Naive B cell (primary cell): ENCODE results near the gene MBNL1. TPM values are rescaled to one million over a fixed set of nuclear protein-coding genes. Genes with fewer than 3 reads are reported as not detected.
"Not testable (repeated sequence)": the region's sequence is repeated elsewhere in the genome, so short reads cannot be mapped to it uniquely, and the experiment has no call there.

Experiments used
- ATAC-seq, 2 donors: fragments of 150-1000 bp; cut with Tn5 transposase; 2 replicates each; pipeline ENCODE4 v1.10.0; 2021; ENCODE audit warnings: low read depth in 2 of 2, mild to moderate bottlenecking in 2 of 2, moderate library complexity in 2 of 2
- DNase-seq: peaks from one replicate; pipeline ENCODE4 v3.0.0; 2022
- H3K27ac Mint-ChIP-seq, 6 donors: one replicate each; pipeline ENCODE4 v1.8.0; 2020 to 2022; ENCODE audit warnings: mild to moderate bottlenecking in 6 of 6, mixed read lengths in 6 of 6, moderate library complexity in 5 of 6, inconsistent platforms in 2 of 6
- H3K27me3 Mint-ChIP-seq, 3 donors: one replicate each; pipeline ENCODE4 v1.8.0; 2021 to 2022; ENCODE audit warnings: mixed read lengths in 3 of 3, mild to moderate bottlenecking in 1 of 3
- H3K36me3 Mint-ChIP-seq, 2 donors: one replicate each; pipeline ENCODE4 v1.8.0; 2020 to 2022; ENCODE audit warnings: mixed read lengths in 2 of 2, inconsistent platforms in 1 of 2, mild to moderate bottlenecking in 1 of 2
- H3K4me1 Mint-ChIP-seq, 3 donors: one replicate each; pipeline ENCODE4 v1.8.0; 2020 to 2022; ENCODE audit warnings: mixed read lengths in 3 of 3, inconsistent platforms in 1 of 3, mild to moderate bottlenecking in 1 of 3, moderate library complexity in 1 of 3
- H3K4me3 Mint-ChIP-seq, 8 donors: one replicate each; pipeline ENCODE4 v1.8.0; 2020 to 2022; ENCODE audit warnings: mild to moderate bottlenecking in 8 of 8, mixed read lengths in 8 of 8, moderate library complexity in 8 of 8, inconsistent platforms in 2 of 8
- H3K9me3 Mint-ChIP-seq, 7 donors: one replicate each; pipeline ENCODE4 v1.8.0; 2020 to 2022; ENCODE audit warnings: mixed read lengths in 7 of 7, mild to moderate bottlenecking in 5 of 7, inconsistent platforms in 2 of 7, moderate library complexity in 1 of 7
- polyA plus RNA-seq, 6 donors: library from polyadenylated mRNA; unstranded; fragments of 300-500 nt; fragmentation: Illumina TruSeq; gene quantifications; one replicate each; pipeline ENCODE4 v1.2.3, GENCODE V29; 2021; ENCODE audit warnings: low read depth in 6 of 6

Gene MBNL1
- polyA plus RNA-seq, 6 donors from 2014 or later, result 188 to 346 (median 260) TPM

DNA sequence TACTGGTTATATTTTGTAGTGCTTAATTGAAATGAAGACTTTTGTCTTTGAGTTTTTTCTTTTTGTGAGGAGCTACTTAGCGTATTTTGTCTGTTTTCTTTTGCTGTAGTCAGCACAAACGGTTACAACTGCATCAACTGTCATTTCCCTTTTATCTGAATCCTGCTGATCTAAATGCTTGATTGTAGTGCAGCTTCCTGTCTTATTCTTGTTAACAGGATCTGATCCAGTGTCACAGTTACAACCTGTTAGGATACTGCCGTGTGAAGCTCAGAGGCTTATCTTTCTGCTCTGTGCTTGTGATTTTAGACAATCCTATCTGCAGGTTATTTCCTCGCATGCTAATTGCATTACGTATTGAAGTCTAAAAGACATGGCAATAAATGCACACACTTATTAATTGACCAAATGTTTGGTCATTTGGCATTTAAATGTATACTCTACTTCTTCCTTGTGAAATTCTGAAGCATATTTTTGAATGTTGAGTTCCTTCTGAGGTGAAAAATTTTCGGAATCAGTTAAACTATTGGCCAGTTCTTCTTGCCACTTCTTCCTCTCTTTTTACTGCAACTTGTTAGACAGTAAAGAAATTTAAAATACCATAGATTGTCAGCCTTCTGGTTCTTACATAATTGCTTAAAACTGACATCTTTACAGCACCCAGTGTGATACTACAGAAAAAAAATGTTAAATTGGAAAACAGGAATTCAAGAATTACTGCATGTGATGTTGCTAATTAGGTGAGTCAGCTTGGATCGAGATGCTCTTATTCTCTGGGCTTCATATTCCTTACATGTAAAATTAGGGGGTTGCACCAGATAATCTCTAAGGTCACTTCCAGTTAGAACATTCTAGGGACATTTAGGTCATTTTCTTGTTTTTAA lies 168.2 kb downstream of the MBNL1 start:
- Mint-ChIP-seq H3K27me3 (no peaks in the 10 kb centered on the region), H3K4me1 (peaks cover 36 to 63% (median 50%) of the 10 kb centered on the region in 3 donors), H3K27ac (peak overlapping the region in 5 of 6 donors; percentile 18 to 81 (median 60)), H3K4me3 (no peak overlapping the region), H3K9me3 (peaks cover 3 to 22% (median 10%) of the 10 kb centered on the region in 7 donors), H3K36me3 (peaks cover 33 to 41% of the 10 kb centered on the region in 2 donors)
- no peak for DNase-seq
- ATAC-seq, result no peak

- Mint-ChIP-seq H3K9me3 (peaks cover 3 to 16% (median 9%) of the 10 kb centered on the region in 7 donors), H3K27me3 (no peaks in the 10 kb centered on the region), H3K4me3 (no peak overlapping the region), H3K4me1 (peaks cover 41 to 74% (median 58%) of the 10 kb centered on the region in 3 donors), H3K27ac (peak overlapping the region in 3 of 6 donors; percentile 14 to 76 (median 26)), H3K36me3 (peaks cover 25 to 29% of the 10 kb centered on the region in 2 donors)
- ATAC-seq, result no peak
- DNase-seq, result no peak
Measured at GRCh38 chr3:152438181-152438580, 169.5 kb downstream of the MBNL1 start.

GRCh38 chr3:152438706-152439105 lies 170.0 kb downstream of the MBNL1 start:
- ATAC-seq (no peak), DNase-seq (no peak)
- Mint-ChIP-seq H3K27me3 (no peaks in the 10 kb centered on the region), H3K27ac (peak overlapping the region in 3 of 6 donors; percentile 12 to 70 (median 26)), H3K36me3 (peaks cover 24 to 28% of the 10 kb centered on the region in 2 donors), H3K4me1 (peaks cover 45 to 78% (median 61%) of the 10 kb centered on the region in 3 donors), H3K4me3 (no peak overlapping the region), H3K9me3 (peaks cover 3 to 15% (median 7%) of the 10 kb centered on the region in 7 donors)

DNA sequence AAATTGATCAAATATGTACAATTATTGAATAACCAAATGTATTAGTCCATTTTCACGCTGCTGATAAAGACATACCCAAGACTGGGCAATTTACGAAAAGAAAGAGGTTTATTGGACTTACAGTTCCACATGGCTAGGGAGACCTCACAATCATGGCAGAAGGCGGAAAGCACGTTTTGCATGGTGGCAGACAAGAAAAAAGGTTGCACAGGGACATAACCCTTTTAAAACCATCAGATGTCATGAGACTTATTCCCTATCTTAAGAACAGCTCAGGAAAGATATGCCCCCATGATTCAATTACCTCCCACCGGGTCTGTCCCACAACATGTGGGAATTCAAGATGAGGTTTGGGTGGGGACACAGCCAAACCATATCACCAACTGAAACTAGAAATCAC lies 171.5 kb downstream of the MBNL1 start:
- Mint-ChIP-seq H3K36me3 (peaks cover 9 to 13% of the 10 kb centered on the region in 2 donors), H3K27ac (peak overlapping the region in 3 of 6 donors; percentile 22 to 58 (median 40)), H3K4me3 (peak overlapping the region in 1 of 8 donors; percentile 32), H3K4me1 (peaks cover 41 to 72% (median 49%) of the 10 kb centered on the region in 3 donors)
- DNase-seq, H3K27me3 Mint-ChIP-seq, ATAC-seq, H3K9me3 Mint-ChIP-seq: not testable (repeated sequence)

DNA sequence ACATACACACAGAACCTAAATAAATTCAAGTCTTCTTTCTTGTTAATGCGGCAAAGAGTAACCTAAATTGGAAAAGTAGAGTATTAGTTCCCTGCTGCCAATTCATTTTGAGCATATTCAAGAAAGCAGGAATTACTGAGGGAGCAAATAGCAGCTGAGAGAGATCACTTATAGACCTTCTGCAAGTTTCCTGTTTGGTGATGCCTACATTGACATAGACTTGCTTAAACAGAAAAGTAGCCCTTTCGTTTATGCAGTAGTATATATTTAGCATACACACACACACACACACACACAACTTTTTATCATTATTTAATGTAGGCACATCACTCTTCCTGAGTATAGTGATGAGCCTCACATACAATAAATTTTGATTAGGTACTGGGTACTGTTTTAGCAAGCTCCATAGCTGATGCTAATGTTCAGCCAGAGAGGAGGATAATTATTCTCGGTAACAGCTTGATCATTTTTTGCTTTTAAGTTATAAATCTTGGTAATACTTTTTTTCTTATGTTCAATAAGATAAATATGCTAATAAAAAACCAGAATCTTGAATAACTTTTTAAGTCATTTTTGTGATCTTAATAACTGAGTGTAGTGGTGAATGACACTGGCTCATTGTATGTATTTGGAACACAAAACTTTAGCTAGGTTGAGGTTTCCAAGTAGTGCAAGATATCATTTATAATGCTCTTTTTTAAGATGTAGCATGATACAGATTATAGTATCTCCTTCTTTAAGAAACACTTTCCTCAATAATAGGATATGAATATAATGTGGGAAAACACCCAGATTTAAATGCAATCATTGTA lies 174.7 kb downstream of the MBNL1 start:
- Mint-ChIP-seq H3K4me1 (peaks cover 41 to 59% (median 50%) of the 10 kb centered on the region in 3 donors), H3K27me3 (no peaks in the 10 kb centered on the region), H3K27ac (peak overlapping the region in 3 of 6 donors; percentile 51 to 86 (median 84)), H3K4me3 (peak overlapping the region in 3 of 8 donors; percentile 2 to 65 (median 6)), H3K36me3 (peaks cover 8 to 23% of the 10 kb centered on the region in 2 donors), H3K9me3 (no peaks in the 10 kb centered on the region)
- DNase-seq (no peak), ATAC-seq (peak; percentile 44 to 49)

- H3K4me3 Mint-ChIP-seq, result no peak overlapping the region
- peak; percentile 57 to 58 for ATAC-seq
- H3K9me3 Mint-ChIP-seq, result no peaks in the 10 kb centered on the region
- H3K4me1 Mint-ChIP-seq, result peaks cover 37 to 52% (median 44%) of the 10 kb centered on the region in 3 donors
- no peaks in the 10 kb centered on the region for H3K27me3 Mint-ChIP-seq
- peaks cover 8 to 20% of the 10 kb centered on the region in 2 donors for H3K36me3 Mint-ChIP-seq
- peak overlapping the region in 3 of 6 donors; percentile 9 to 86 (median 13) for H3K27ac Mint-ChIP-seq
- peak; percentile 16 for DNase-seq
Measured at GRCh38 chr3:152444029-152444641, 175.4 kb downstream of the MBNL1 start.

DNA sequence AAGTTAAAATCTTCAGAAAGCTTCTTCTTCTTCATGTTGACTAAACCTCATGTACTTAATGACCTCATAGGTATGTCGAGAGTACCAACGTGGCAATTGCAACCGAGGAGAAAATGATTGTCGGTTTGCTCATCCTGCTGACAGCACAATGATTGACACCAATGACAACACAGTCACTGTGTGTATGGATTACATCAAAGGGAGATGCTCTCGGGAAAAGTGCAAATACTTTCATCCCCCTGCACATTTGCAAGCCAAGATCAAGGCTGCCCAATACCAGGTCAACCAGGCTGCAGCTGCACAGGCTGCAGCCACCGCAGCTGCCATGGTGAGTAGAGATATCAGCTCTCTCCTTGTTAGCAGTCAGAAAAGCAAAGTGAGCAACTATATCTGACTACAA lies 176.5 kb downstream of the MBNL1 start:
- Mint-ChIP-seq H3K36me3 (peaks cover 3 to 16% of the 10 kb centered on the region in 2 donors), H3K4me3 (no peak overlapping the region), H3K9me3 (no peaks in the 10 kb centered on the region), H3K27ac (peak overlapping the region in 4 of 6 donors; percentile 7 to 86 (median 74)), H3K27me3 (no peaks in the 10 kb centered on the region), H3K4me1 (peaks cover 29 to 44% (median 34%) of the 10 kb centered on the region in 3 donors)
- DNase-seq (no peak), ATAC-seq (no peak)

DNA sequence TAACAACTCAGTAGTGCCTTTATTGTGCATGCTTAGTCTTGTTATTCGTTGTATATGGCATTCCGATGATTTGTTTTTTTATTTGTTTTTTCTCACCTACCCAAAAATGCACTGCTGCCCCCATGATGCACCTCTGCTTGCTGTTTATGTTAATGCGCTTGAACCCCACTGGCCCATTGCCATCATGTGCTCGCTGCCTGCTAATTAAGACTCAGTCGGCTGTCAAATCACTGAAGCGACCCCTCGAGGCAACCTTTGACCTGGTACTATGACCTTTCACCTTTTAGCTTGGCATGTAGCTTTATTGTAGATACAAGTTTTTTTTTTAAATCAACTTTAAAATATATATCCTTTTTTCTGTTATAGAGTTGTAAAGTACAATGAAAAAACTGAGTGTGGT lies 177.8 kb downstream of the MBNL1 start:
- Mint-ChIP-seq H3K4me3 (no peak overlapping the region), H3K27me3 (no peaks in the 10 kb centered on the region), H3K27ac (peak overlapping the region in 3 of 6 donors; percentile 63 to 86 (median 78)), H3K9me3 (no peaks in the 10 kb centered on the region), H3K4me1 (peaks cover 31 to 40% (median 32%) of the 10 kb centered on the region in 3 donors), H3K36me3 (peaks cover 6 to 15% of the 10 kb centered on the region in 2 donors)
- no peak for DNase-seq
- no peak for ATAC-seq

DNA sequence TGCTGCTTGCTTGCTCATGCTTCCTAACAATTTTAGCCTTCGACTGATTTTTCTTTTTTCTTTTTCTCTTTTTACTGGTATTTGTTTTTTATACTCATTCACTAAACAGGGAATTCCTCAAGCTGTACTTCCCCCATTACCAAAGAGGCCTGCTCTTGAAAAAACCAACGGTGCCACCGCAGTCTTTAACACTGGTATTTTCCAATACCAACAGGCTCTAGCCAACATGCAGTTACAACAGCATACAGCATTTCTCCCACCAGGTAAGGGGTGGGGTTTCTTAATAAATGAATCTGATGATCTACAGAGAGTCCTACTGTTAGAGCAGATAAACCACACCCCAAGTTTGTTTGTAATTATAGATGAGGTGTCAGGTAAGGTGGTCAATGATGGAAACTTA lies 178.8 kb downstream of the MBNL1 start:
- H3K9me3 Mint-ChIP-seq, result no peaks in the 10 kb centered on the region
- no peak overlapping the region for H3K4me3 Mint-ChIP-seq
- peaks cover 12 to 19% of the 10 kb centered on the region in 2 donors for H3K36me3 Mint-ChIP-seq
- ATAC-seq, result peak; percentile 25 to 32
- peak overlapping the region in 4 of 6 donors; percentile 6 to 86 (median 69) for H3K27ac Mint-ChIP-seq
- peaks cover 32 to 36% (median 36%) of the 10 kb centered on the region in 3 donors for H3K4me1 Mint-ChIP-seq
- no peak for DNase-seq
- H3K27me3 Mint-ChIP-seq, result no peaks in the 10 kb centered on the region

DNA sequence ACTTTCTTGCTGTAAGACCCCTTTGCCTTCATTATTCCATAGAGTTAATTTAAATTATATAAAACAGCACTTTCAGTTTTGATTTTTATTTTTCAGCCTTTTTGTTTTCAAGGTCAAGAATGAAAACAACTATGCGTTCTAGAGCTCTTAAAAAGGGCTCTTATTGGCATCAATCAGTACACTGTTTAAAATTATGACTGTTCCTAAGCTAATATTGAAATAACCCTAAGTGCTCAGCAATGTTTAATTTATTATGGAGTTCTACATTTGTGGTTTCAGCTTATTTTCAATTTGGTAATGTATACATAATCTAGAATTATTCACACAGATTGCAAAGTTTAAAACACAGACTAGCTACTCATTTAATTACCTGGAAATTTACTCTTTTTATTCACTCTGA lies 179.4 kb downstream of the MBNL1 start:
- ATAC-seq (no peak), DNase-seq (no peak)
- no peak overlapping the region for H3K4me3 Mint-ChIP-seq
- H3K27me3 Mint-ChIP-seq, result no peaks in the 10 kb centered on the region
- peaks cover 16 to 19% of the 10 kb centered on the region in 2 donors for H3K36me3 Mint-ChIP-seq
- H3K27ac Mint-ChIP-seq, result peak overlapping the region in 1 of 6 donors; percentile 86
- H3K4me1 Mint-ChIP-seq, result peaks cover 30 to 34% (median 31%) of the 10 kb centered on the region in 3 donors
- H3K9me3 Mint-ChIP-seq, result no peaks in the 10 kb centered on the region

DNA sequence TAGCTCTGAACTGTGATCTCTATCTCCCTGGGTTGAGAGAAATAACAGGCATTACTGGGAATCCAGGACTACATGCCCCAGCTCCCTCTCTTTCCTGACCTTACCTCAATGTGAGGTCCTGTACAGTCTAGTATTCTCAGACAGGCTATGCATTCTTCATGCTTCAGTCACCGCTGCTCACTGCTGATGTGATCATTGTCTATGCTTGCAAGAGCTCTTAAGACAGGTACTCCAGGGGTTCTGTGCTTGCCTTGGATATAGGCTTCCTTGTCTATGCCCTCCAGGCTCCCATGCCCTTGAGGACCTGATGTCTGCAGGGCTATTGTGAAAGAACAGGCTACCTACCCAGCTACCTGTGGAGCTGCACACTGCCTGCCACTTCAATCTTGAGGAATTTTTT lies 183.6 kb downstream of the MBNL1 start:
- no peak for DNase-seq
- no peaks in the 10 kb centered on the region for H3K27me3 Mint-ChIP-seq
- no peak for ATAC-seq
- peak overlapping the region in 1 of 8 donors; percentile 17 for H3K4me3 Mint-ChIP-seq
- H3K4me1 Mint-ChIP-seq, result peaks cover 11 to 20% (median 12%) of the 10 kb centered on the region in 3 donors
- H3K9me3 Mint-ChIP-seq, result no peaks in the 10 kb centered on the region
- H3K36me3 Mint-ChIP-seq, result peaks cover 17 to 26% of the 10 kb centered on the region in 2 donors
- peak overlapping the region in 3 of 6 donors; percentile 18 to 75 (median 60) for H3K27ac Mint-ChIP-seq

- Mint-ChIP-seq H3K27me3 (no peaks in the 10 kb centered on the region), H3K4me1 (peaks cover 8 to 20% (median 9%) of the 10 kb centered on the region in 3 donors), H3K4me3 (no peak overlapping the region), H3K9me3 (no peaks in the 10 kb centered on the region), H3K36me3 (peaks cover 13 to 26% of the 10 kb centered on the region in 2 donors), H3K27ac (peak overlapping the region in 2 of 6 donors; percentile 10 to 20)
- DNase-seq, result no peak
- no peak for ATAC-seq
Measured at GRCh38 chr3:152454076-152454875, 185.5 kb downstream of the MBNL1 start.
